HCT116 (cell line): Measurements from ENCODE around the gene DGAT2. TPM values are rescaled to one million over a fixed set of nuclear protein-coding genes. Genes with fewer than 3 reads are reported as not detected.

Experiments used
- ATAC-seq: fragments of 200-7000 bp; cut with Tn5 transposase; 2 replicates; pipeline ENCODE4 v1.9.1; 2020; ENCODE audit warnings: mild to moderate bottlenecking, moderate library complexity
- BruUV-seq: library from RNA; stranded (reverse); fragments of 400-500 nt; replicated peaks from 2 replicates; lab custom pipeline; 2021; lab: Mats Ljungman, UMichigan
- CTCF ChIA-PET: fragments of 300-600 bp; sonication (Branson Sonifier 250); formaldehyde crosslinking; loops from one replicate; lab custom pipeline; 2021; ENCODE audit warnings: antibody characterized with exemption; lab: Charles Lee
- POLR2A ChIA-PET: fragments of 300-600, 350-600 bp; sonication (Branson Sonifier 250); formaldehyde crosslinking; loops from one replicate; lab custom pipeline; 2021; ENCODE audit warnings: antibody characterized with exemption; lab: Charles Lee
- RAD21 ChIA-PET, 2 experiments: fragments of 300-600 bp; sonication (Branson Sonifier 250); formaldehyde crosslinking; loops; one replicate each; lab custom pipeline; 2023; ENCODE audit warnings: low total read pairs in 2 of 2; ENCODE audit not compliant: uncharacterized antibody in 2 of 2, unreplicated experiment in 2 of 2, low non-redundant PET in 1 of 2; lab: Charles Lee
- DNase-seq: peaks from one replicate; pipeline ENCODE4 v3.0.0-alpha.2; 2010; ENCODE audit warnings: low read depth, low spot score
- H2AFZ ChIP-seq: fragments of 200-600 bp; shearing (Covaris generic), sonication (generic); 2 replicates; pipeline ENCODE4 v1.6.1; 2017; ENCODE audit warnings: low read depth, mixed run types, mixed read lengths, antibody characterized with exemption, low read length; ENCODE audit not compliant: poor library complexity, severe bottlenecking
- H3K27ac ChIP-seq: 2 replicates; pipeline ENCODE4 v1.5.1; 2012; ENCODE audit warnings: low read depth, low read length
- H3K27me3 ChIP-seq: fragments of 200-600 bp; sonication (generic); 2 replicates; pipeline ENCODE4 v1.6.1; 2016; ENCODE audit warnings: mixed run types, low read length, mixed read lengths; ENCODE audit not compliant: insufficient read depth
- H3K36me3 ChIP-seq, 2 experiments: fragments of 200-500 bp in 1 of 2; fragments of 200-600 bp in 1 of 2; sonication (Bioruptor generic) in 1 of 2; sonication (generic) in 1 of 2; 2 replicates each; pipeline versions ENCODE4 v1.5.1 to v1.6.1; 2014 to 2016; ENCODE audit warnings: low read length in 2 of 2, inconsistent platforms in 1 of 2, mixed read lengths in 1 of 2, mixed run types in 1 of 2; ENCODE audit not compliant: insufficient read depth in 2 of 2, control insufficient read depth in 1 of 2
- H3K4me1 ChIP-seq, 2 experiments: fragments of 200-600 bp in 1 of 2; sonication (generic) in 1 of 2; 2 replicates each; pipeline versions ENCODE4 v1.5.1 to v1.6.1; 2012 to 2017; ENCODE audit warnings: low read length in 2 of 2, inconsistent platforms in 1 of 2, mild to moderate bottlenecking in 1 of 2, mixed read lengths in 1 of 2, mixed run types in 1 of 2, moderate library complexity in 1 of 2; ENCODE audit not compliant: insufficient read depth in 2 of 2, control insufficient read depth in 1 of 2
- H3K4me2 ChIP-seq: fragments of 200-600 bp; sonication (generic); 2 replicates; pipeline ENCODE4 v1.6.1; 2017; ENCODE audit warnings: mixed run types, low read length, mixed read lengths
- H3K4me3 ChIP-seq, 2 experiments: fragments of 200-600 bp in 1 of 2; sonication (generic) in 1 of 2; replicated peaks in 1 of 2; 2 replicates each; pipeline ENCODE4 v1.5.1; 2011 to 2016; ENCODE audit warnings: low read length in 2 of 2, control low read depth in 1 of 2, low read depth in 1 of 2, mild to moderate bottlenecking in 1 of 2, mixed read lengths in 1 of 2, mixed run types in 1 of 2
- H3K79me2 ChIP-seq: fragments of 200-600 bp; sonication (generic); 2 replicates; pipeline ENCODE4 v1.6.1; 2017; ENCODE audit warnings: mild to moderate bottlenecking, mixed run types, low read length, moderate library complexity, mixed read lengths; ENCODE audit not compliant: insufficient read depth
- H3K9ac ChIP-seq: fragments of 200-600 bp; sonication (generic); 2 replicates; pipeline ENCODE4 v1.6.1; 2016; ENCODE audit warnings: low read length, mixed read lengths
- H3K9me2 ChIP-seq: fragments of 200-600 bp; sonication (generic), shearing (Covaris generic); 2 replicates; pipeline ENCODE4 v1.6.1; 2017; ENCODE audit warnings: mixed run types, mild to moderate bottlenecking, moderate library complexity; ENCODE audit not compliant: insufficient read depth
- H3K9me3 ChIP-seq, 2 experiments: fragments of 200-500 bp in 1 of 2; fragments of 200-600 bp in 1 of 2; sonication (Bioruptor generic) in 1 of 2; sonication (generic) in 1 of 2; 2 replicates each; pipeline ENCODE4 v1.6.1; 2014 to 2017; ENCODE audit warnings: low read length in 2 of 2, mixed read lengths in 2 of 2, inconsistent platforms in 1 of 2, low read depth in 1 of 2, mild to moderate bottlenecking in 1 of 2, mixed run types in 1 of 2, moderate library complexity in 1 of 2; ENCODE audit not compliant: control insufficient read depth in 1 of 2, insufficient read depth in 1 of 2
- H4K20me1 ChIP-seq: fragments of 200-600 bp; sonication (generic), shearing (Covaris generic); 2 replicates; pipeline ENCODE4 v1.6.1; 2017; ENCODE audit warnings: mixed run types, mild to moderate bottlenecking, moderate library complexity; ENCODE audit not compliant: insufficient read depth
- CBX3 ChIP-seq: IDR thresholded peaks from 2 replicates; pipeline ENCODE4 v1.6.1; 2012; ENCODE audit warnings: low read depth
- CEBPB ChIP-seq: IDR thresholded peaks from 2 replicates; pipeline ENCODE4 v1.6.1; 2012; ENCODE audit warnings: low read depth
- FOSL1 ChIP-seq: IDR thresholded peaks from 2 replicates; pipeline ENCODE4 v1.6.1; 2012; ENCODE audit warnings: low read depth
- JUND ChIP-seq: IDR thresholded peaks from 2 replicates; pipeline ENCODE4 v1.6.1; 2012
- POLR2AphosphoS5 ChIP-seq: IDR thresholded peaks from 2 replicates; pipeline ENCODE4 v1.6.1; 2011; ENCODE audit warnings: mild to moderate bottlenecking, low read depth, low read length, moderate library complexity
- RAD21 ChIP-seq: IDR thresholded peaks from 2 replicates; pipeline ENCODE4 v1.6.1; 2012; ENCODE audit warnings: low read depth, mild to moderate bottlenecking
- SIN3A ChIP-seq: IDR thresholded peaks from 2 replicates; pipeline ENCODE4 v1.6.1; 2012; ENCODE audit warnings: low read depth
- SP1 ChIP-seq: IDR thresholded peaks from 2 replicates; pipeline ENCODE4 v1.6.1; 2012; ENCODE audit warnings: low read depth
- SRF ChIP-seq: IDR thresholded peaks from 2 replicates; pipeline ENCODE4 v1.6.1; 2012; ENCODE audit warnings: low read depth
- TCF7L2 ChIP-seq: IDR thresholded peaks from 2 replicates; pipeline ENCODE4 v1.7.0; 2011; ENCODE audit warnings: borderline replicate concordance, inconsistent platforms; ENCODE audit not compliant: insufficient read depth, insufficient read length; ENCODE audit errors: extremely low read depth
- YY1 ChIP-seq: IDR thresholded peaks from 2 replicates; pipeline ENCODE4 v1.6.1; 2011; ENCODE audit warnings: low read length, low read depth, moderate library complexity, mild to moderate bottlenecking; ENCODE audit not compliant: insufficient replicate concordance; ENCODE audit errors: extremely low read depth
- ZFX ChIP-seq: fragments of 450-650 bp; IDR thresholded peaks from 2 replicates; pipeline ENCODE4 v1.6.1; 2017
- ZNF274 ChIP-seq: fragments of 200-500 bp; sonication (Bioruptor generic); IDR thresholded peaks from 2 replicates; pipeline ENCODE4 v1.6.1; 2014; ENCODE audit warnings: mild to moderate bottlenecking, low read depth, low read length, inconsistent platforms
- intact Hi-C: fragments of 100-400 bp; cut with micrococcal nuclease; formaldehyde crosslinking; loops from 2 replicates; pipeline ENCODE4 v1.10.0; 2022
- total RNA-seq: library from RNA; stranded (reverse); gene quantifications from one replicate; pipeline ENCODE4 v1.2.1, GENCODE V29; 2021; ENCODE audit not compliant: unreplicated experiment
- TF ChIP-seq, protein P1 (sequence below): IDR thresholded peaks from 2 replicates; pipeline ENCODE4 v1.6.1; 2012
- TF ChIP-seq, protein P2 (sequence below), 3 experiments: fragments of 200-600 bp in 1 of 3; sonication (generic) in 1 of 3; IDR thresholded peaks in 2 of 3; conservative IDR thresholded peaks in 1 of 3; 2 replicates each; pipeline ENCODE4 v1.5.1; 2012 to 2017; ENCODE audit warnings: low read depth in 2 of 3, low read length in 2 of 3, antibody characterized with exemption in 1 of 3, borderline replicate concordance in 1 of 3, control low read depth in 1 of 3, mild to moderate bottlenecking in 1 of 3, mixed read lengths in 1 of 3, mixed run types in 1 of 3, moderate library complexity in 1 of 3; ENCODE audit not compliant: insufficient read depth in 1 of 3

DGAT2 gene
- total RNA-seq, 1 experiment from 2014 or later: 2.4 TPM

DNA sequence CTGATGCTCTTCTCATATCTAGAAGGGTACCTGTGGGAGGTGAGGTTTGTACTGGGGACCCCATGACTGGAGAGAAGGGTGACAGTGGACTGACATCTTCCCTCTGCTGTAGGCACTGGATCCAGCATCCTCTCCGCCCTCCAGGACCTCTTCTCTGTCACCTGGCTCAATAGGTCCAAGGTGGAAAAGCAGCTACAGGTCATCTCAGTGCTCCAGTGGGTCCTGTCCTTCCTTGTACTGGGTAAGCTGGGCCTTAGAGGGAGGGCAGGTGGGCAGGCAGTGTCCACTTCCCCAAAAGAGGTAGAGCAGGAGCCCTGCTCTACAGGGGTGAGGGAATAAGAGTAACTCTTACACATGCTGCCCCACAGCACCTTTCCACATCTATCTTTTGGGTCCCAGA is 15.9 kb downstream of the DGAT2 start:
- no peaks in the 10 kb centered on the region for H3K27me3 ChIP-seq
- no peaks in the 10 kb centered on the region for H3K9me2 ChIP-seq
- no peak overlapping the region for H3K27ac ChIP-seq
- H3K79me2 ChIP-seq: no peaks in the 10 kb centered on the region
- no peak for DNase-seq
- no peak for TF ChIP-seq SIN3A
- no peak for TF ChIP-seq SRF
- no peak for TF ChIP-seq JUND
- TF ChIP-seq TCF7L2: no peak
- no peak for TF ChIP-seq SP1
- no peak for TF ChIP-seq POLR2AphosphoS5
- TF ChIP-seq, all 23 proteins: peak for 0
- POLR2A ChIA-PET: no interaction called here
- BruUV-seq: no TSS peak
- Histone ChIP-seq H3K36me3 (no peaks in the 10 kb centered on the region), H3K9ac (no peak overlapping the region), H3K4me2 (no peak overlapping the region), H4K20me1 (no peaks in the 10 kb centered on the region), H3K4me3 (no peak overlapping the region), H2AFZ (no peak overlapping the region), H3K4me1 (peaks cover 0 to 7% of the 10 kb centered on the region in 2 experiments; a peak in 1 of 4 replicates), H3K9me3 (no peaks in the 10 kb centered on the region)
- CTCF ChIA-PET: no interaction called here
- RAD21 ChIA-PET: no interaction called here
- ATAC-seq: no peak
- intact Hi-C loops: no loop called here

DNA sequence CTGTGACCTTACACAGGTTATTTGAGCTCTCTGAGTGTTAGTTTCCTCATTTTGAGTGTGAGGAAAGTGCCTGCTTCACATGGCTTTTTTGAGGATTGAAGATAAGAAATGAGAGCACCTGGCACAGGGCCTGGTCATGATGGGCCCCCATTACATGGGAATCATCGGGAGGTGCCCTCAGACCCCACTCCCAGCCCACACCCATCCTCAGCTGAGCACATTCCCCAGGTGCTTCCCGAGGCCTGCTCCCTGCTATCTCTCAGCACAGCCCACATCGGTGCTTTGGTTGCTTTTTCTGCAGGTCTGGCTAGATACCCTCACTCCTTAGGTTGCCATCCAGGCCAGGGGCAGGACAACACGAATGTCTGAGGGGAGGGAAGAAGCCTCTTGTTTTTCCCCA is 16.6 kb downstream of the DGAT2 start:
- RAD21 ChIA-PET: interaction anchor here in 1 of 2 experiments (0.6 kb wide), 1 partner anchor 209 kb away, joined by 3 read pairs; no protein-coding TSS in a partner anchor
- Histone ChIP-seq H3K27ac (no peak overlapping the region), H3K79me2 (no peaks in the 10 kb centered on the region), H4K20me1 (no peaks in the 10 kb centered on the region), H3K4me3 (no peak overlapping the region), H3K4me1 (peaks cover 0 to 7% of the 10 kb centered on the region in 2 experiments; a peak in 1 of 4 replicates), H3K9me3 (no peaks in the 10 kb centered on the region), H3K36me3 (no peaks in the 10 kb centered on the region), H3K27me3 (no peaks in the 10 kb centered on the region), H3K9me2 (no peaks in the 10 kb centered on the region), H3K4me2 (no peak overlapping the region), H2AFZ (no peak overlapping the region), H3K9ac (no peak overlapping the region)
- TF ChIP-seq, protein P1, sequence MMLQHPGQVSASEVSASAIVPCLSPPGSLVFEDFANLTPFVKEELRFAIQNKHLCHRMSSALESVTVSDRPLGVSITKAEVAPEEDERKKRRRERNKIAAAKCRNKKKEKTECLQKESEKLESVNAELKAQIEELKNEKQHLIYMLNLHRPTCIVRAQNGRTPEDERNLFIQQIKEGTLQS: no peak
- TF ChIP-seq TCF7L2 (no peak), SP1 (no peak), FOSL1 (no peak), CEBPB (no peak), CBX3 (no peak), ZFX (no peak), ZNF274 (no peak), RAD21 (no peak), YY1 (no peak)
- TF ChIP-seq, protein P2, sequence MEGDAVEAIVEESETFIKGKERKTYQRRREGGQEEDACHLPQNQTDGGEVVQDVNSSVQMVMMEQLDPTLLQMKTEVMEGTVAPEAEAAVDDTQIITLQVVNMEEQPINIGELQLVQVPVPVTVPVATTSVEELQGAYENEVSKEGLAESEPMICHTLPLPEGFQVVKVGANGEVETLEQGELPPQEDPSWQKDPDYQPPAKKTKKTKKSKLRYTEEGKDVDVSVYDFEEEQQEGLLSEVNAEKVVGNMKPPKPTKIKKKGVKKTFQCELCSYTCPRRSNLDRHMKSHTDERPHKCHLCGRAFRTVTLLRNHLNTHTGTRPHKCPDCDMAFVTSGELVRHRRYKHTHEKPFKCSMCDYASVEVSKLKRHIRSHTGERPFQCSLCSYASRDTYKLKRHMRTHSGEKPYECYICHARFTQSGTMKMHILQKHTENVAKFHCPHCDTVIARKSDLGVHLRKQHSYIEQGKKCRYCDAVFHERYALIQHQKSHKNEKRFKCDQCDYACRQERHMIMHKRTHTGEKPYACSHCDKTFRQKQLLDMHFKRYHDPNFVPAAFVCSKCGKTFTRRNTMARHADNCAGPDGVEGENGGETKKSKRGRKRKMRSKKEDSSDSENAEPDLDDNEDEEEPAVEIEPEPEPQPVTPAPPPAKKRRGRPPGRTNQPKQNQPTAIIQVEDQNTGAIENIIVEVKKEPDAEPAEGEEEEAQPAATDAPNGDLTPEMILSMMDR (IDR thresholded peaks at IDR 0.05 in 2 of 3, conservative IDR thresholded peaks at IDR 0.05 in 1 of 3; ENCODE audit: borderline replicate concordance in 1 of 3, insufficient read depth in 1 of 3, low read depth in 2 of 3, low read length in 2 of 3): no peak
- POLR2A ChIA-PET: no interaction called here
- CTCF ChIA-PET: no interaction called here
- intact Hi-C loops: no loop called here
- BruUV-seq: no TSS peak
- no peak for ATAC-seq
- DNase-seq: no peak
